HL-60 (cell line): ENCODE results near the gene XKR7.

ENCODE experiments used
- GABPA ChIP-seq: IDR thresholded peaks from 2 replicates; pipeline ENCODE4 v1.6.1; 2012; ENCODE audit warnings: low read depth
- TF ChIP-seq, protein P1 (sequence below): IDR thresholded peaks from one replicate; pipeline ENCODE4 v1.5.1; 2011; ENCODE audit warnings: low read length, control low read depth, inconsistent platforms; ENCODE audit not compliant: insufficient read depth
- TF ChIP-seq, protein P2 (sequence below): IDR thresholded peaks from 2 replicates; pipeline ENCODE4 v1.6.1; 2012; ENCODE audit warnings: low read depth; ENCODE audit not compliant: insufficient replicate concordance

DNA sequence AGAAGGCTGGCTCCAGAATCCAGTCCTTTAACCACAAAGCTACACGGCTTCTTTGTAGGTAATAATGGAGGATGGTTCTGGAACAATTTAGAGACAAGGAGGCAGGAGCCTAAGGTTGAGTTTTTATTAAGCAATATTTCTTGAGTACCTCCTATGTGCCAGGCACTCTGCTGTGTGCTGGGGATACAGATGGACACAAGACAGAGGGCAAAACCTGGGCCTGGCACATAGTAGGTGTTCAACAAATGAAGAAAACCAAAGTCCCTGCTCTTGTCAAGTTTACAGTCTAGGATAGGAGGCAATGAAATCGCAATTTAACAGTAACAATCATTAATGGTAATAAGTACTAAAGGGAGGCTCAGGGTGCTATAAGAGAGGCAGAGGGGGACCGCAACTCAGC lies 59.7 kb downstream of the XKR7 start:
- TF ChIP-seq, protein P1, sequence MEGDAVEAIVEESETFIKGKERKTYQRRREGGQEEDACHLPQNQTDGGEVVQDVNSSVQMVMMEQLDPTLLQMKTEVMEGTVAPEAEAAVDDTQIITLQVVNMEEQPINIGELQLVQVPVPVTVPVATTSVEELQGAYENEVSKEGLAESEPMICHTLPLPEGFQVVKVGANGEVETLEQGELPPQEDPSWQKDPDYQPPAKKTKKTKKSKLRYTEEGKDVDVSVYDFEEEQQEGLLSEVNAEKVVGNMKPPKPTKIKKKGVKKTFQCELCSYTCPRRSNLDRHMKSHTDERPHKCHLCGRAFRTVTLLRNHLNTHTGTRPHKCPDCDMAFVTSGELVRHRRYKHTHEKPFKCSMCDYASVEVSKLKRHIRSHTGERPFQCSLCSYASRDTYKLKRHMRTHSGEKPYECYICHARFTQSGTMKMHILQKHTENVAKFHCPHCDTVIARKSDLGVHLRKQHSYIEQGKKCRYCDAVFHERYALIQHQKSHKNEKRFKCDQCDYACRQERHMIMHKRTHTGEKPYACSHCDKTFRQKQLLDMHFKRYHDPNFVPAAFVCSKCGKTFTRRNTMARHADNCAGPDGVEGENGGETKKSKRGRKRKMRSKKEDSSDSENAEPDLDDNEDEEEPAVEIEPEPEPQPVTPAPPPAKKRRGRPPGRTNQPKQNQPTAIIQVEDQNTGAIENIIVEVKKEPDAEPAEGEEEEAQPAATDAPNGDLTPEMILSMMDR = no peak
- TF ChIP-seq, protein P2, sequence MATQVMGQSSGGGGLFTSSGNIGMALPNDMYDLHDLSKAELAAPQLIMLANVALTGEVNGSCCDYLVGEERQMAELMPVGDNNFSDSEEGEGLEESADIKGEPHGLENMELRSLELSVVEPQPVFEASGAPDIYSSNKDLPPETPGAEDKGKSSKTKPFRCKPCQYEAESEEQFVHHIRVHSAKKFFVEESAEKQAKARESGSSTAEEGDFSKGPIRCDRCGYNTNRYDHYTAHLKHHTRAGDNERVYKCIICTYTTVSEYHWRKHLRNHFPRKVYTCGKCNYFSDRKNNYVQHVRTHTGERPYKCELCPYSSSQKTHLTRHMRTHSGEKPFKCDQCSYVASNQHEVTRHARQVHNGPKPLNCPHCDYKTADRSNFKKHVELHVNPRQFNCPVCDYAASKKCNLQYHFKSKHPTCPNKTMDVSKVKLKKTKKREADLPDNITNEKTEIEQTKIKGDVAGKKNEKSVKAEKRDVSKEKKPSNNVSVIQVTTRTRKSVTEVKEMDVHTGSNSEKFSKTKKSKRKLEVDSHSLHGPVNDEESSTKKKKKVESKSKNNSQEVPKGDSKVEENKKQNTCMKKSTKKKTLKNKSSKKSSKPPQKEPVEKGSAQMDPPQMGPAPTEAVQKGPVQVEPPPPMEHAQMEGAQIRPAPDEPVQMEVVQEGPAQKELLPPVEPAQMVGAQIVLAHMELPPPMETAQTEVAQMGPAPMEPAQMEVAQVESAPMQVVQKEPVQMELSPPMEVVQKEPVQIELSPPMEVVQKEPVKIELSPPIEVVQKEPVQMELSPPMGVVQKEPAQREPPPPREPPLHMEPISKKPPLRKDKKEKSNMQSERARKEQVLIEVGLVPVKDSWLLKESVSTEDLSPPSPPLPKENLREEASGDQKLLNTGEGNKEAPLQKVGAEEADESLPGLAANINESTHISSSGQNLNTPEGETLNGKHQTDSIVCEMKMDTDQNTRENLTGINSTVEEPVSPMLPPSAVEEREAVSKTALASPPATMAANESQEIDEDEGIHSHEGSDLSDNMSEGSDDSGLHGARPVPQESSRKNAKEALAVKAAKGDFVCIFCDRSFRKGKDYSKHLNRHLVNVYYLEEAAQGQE = no peak
- TF ChIP-seq GABPA = no peak
